Liver (tissue), 9 donors: ENCODE results near the gene SLC25A1. TPM values are rescaled to one million over a fixed set of nuclear protein-coding genes. Genes with fewer than 3 reads are reported as not detected.
A peak's percentile ranks its signal among the peaks of the same experiment; 100 is the strongest.

Experiments
- DNase-seq: peaks from one replicate; pipeline ENCODE4 v3.0.0-alpha.2; 2017; ENCODE audit warnings: low spot score
- H3K27ac ChIP-seq, 2 donors: one replicate each; pipeline ENCODE4 v1.7.0; 2013; ENCODE audit warnings: inconsistent platforms in 2 of 2, low read length in 2 of 2, control low read depth in 1 of 2, low read depth in 1 of 2, mild to moderate bottlenecking in 1 of 2
- H3K27me3 ChIP-seq, 4 donors: one replicate each; pipeline versions ENCODE4 v1.6.1 to v1.7.0; 2013; ENCODE audit warnings: low read length in 3 of 4, inconsistent platforms in 1 of 4, mild to moderate bottlenecking in 1 of 4, moderate library complexity in 1 of 4; ENCODE audit not compliant: control insufficient read depth in 4 of 4, insufficient read depth in 4 of 4
- H3K36me3 ChIP-seq, 4 donors: one replicate each; pipeline versions ENCODE4 v1.6.1 to v1.7.0; 2013; ENCODE audit warnings: low read length in 3 of 4, mild to moderate bottlenecking in 3 of 4, low read depth in 1 of 4, moderate library complexity in 1 of 4; ENCODE audit not compliant: control insufficient read depth in 4 of 4, insufficient read depth in 3 of 4
- H3K4me1 ChIP-seq, 4 donors: one replicate each; pipeline versions ENCODE4 v1.6.1 to v1.7.0; 2013; ENCODE audit warnings: low read length in 3 of 4, mild to moderate bottlenecking in 3 of 4, moderate library complexity in 1 of 4; ENCODE audit not compliant: control insufficient read depth in 4 of 4, insufficient read depth in 4 of 4
- H3K4me3 ChIP-seq, 3 donors: one replicate each; pipeline versions ENCODE4 v1.6.1 to v1.7.0; 2013; ENCODE audit warnings: low read length in 3 of 3, control low read depth in 1 of 3, low read depth in 1 of 3, mild to moderate bottlenecking in 1 of 3
- H3K9ac ChIP-seq, 2 donors: one replicate each; pipeline ENCODE4 v1.7.0; 2013; ENCODE audit warnings: low read length in 2 of 2, mild to moderate bottlenecking in 2 of 2, moderate library complexity in 2 of 2, control low read depth in 1 of 2, low read depth in 1 of 2
- H3K9me3 ChIP-seq, 4 donors: one replicate each; pipeline versions ENCODE4 v1.6.1 to v1.7.0; 2013; ENCODE audit warnings: low read length in 3 of 4; ENCODE audit not compliant: control insufficient read depth in 4 of 4
- EGR1 ChIP-seq, 2 donors: IDR thresholded peaks; 2 replicates each; pipeline ENCODE4 v1.6.1; 2016 to 2018; ENCODE audit warnings: antibody characterized with exemption in 2 of 2, low read depth in 2 of 2
- FOXA1 ChIP-seq: IDR thresholded peaks from 2 replicates; pipeline ENCODE4 v1.6.1; 2016; ENCODE audit warnings: antibody characterized with exemption
- GABPA ChIP-seq, 2 donors: IDR thresholded peaks in 1 of 2; conservative IDR thresholded peaks in 1 of 2; 2 replicates each; pipeline ENCODE4 v1.6.1; 2016; ENCODE audit warnings: antibody characterized with exemption in 2 of 2, mild to moderate bottlenecking in 1 of 2, moderate library complexity in 1 of 2
- HNF4A ChIP-seq, 2 donors: conservative IDR thresholded peaks; 2 replicates each; pipeline ENCODE4 v1.6.1; 2016; ENCODE audit warnings: antibody characterized with exemption in 2 of 2, mild to moderate bottlenecking in 2 of 2
- HNF4G ChIP-seq: IDR thresholded peaks from 2 replicates; pipeline ENCODE4 v1.6.1; 2016; ENCODE audit warnings: antibody characterized with exemption
- JUND ChIP-seq, 2 donors: IDR thresholded peaks; 2 replicates each; pipeline ENCODE4 v1.6.1; 2016; ENCODE audit warnings: antibody characterized with exemption in 2 of 2
- NR2F2 ChIP-seq: IDR thresholded peaks from 2 replicates; pipeline ENCODE4 v1.6.1; 2016; ENCODE audit warnings: antibody characterized with exemption
- RAD21 ChIP-seq, 2 donors: IDR thresholded peaks; 2 replicates each; pipeline ENCODE4 v1.6.1; 2016; ENCODE audit warnings: antibody characterized with exemption in 2 of 2, mild to moderate bottlenecking in 2 of 2
- REST ChIP-seq: IDR thresholded peaks from 2 replicates; pipeline ENCODE4 v1.6.1; 2016; ENCODE audit warnings: antibody characterized with exemption, mild to moderate bottlenecking
- YY1 ChIP-seq: IDR thresholded peaks from 2 replicates; pipeline ENCODE4 v1.6.1; 2016; ENCODE audit warnings: antibody characterized with exemption, mild to moderate bottlenecking
- WGBS: extraction: QIAGEN DNeasy Blood & Tissue Kit; methylation state at CpG from one replicate; pipeline ENCODE4 v1.1.7; 2013; 5-methylcytosine and 5-hydroxymethylcytosine counted together
- polyA plus RNA-seq, 2 donors: library from polyadenylated mRNA; stranded (reverse) in 1 of 2; unstranded in 1 of 2; fragments of 200-250 nt in 1 of 2; fragments of >200 nt in 1 of 2; fragmentation: Nextera tagmentation in 1 of 2; extraction: Ambion mirVana in 1 of 2; gene quantifications; one replicate each; pipeline versions ENCODE4 v1.2.1 to v1.2.3, GENCODE V29; 2013 to 2015
- total RNA-seq, 2 donors: library from RNA; depleted of rRNA; stranded (reverse); fragments of >200 nt; gene quantifications; one replicate each; pipeline ENCODE4 v1.2.3, GENCODE V29; 2014
- TF ChIP-seq, protein P1 (sequence below): IDR thresholded peaks from 2 replicates; pipeline ENCODE4 v1.6.1; 2016; ENCODE audit warnings: antibody characterized with exemption
- TF ChIP-seq, protein P2 (sequence below): IDR thresholded peaks from 2 replicates; pipeline ENCODE4 v1.6.1; 2016; ENCODE audit warnings: antibody characterized with exemption
- TF ChIP-seq, protein P3 (sequence below): fragments of 150-350 bp; IDR thresholded peaks from 2 replicates; pipeline ENCODE4 v1.5.1; 2017; ENCODE audit warnings: improper control_type of control experiment, low read depth, low read length; ENCODE audit not compliant: missing input control
- TF ChIP-seq, protein P4 (sequence below): IDR thresholded peaks from 2 replicates; pipeline ENCODE4 v1.6.1; 2016; ENCODE audit warnings: antibody characterized with exemption
- donor health status: healthy.
- donor health status: healthy.
- donor health status: healthy.
- donor health status: healthy.
- donor health status: healthy.

SLC25A1 gene
- total and polyA plus RNA-seq, 4 donors = 59.5 to 78.3 (median 73.9) TPM

GRCh38 chr22:19176732-19177131 lies 1.8 kb downstream of the SLC25A1 start:
- no peaks in the 10 kb centered on the region for H3K27me3 ChIP-seq
- H3K27ac ChIP-seq = peak overlapping the region; percentile 65 to 90
- peak; percentile 25 for DNase-seq
- no peak overlapping the region for H3K4me3 ChIP-seq
- WGBS = 71% methylated on average over 12 of the region's 12 CpGs
- no peaks in the 10 kb centered on the region for H3K36me3 ChIP-seq
- no peaks in the 10 kb centered on the region for H3K9me3 ChIP-seq
- TF ChIP-seq JUND (IDR thresholded peaks at IDR 0.05) (no peak), GABPA (IDR thresholded peaks at IDR 0.05 in 1 of 2, conservative IDR thresholded peaks at IDR 0.05 in 1 of 2) (no peak), REST (no peak), HNF4G (no peak), NR2F2 (no peak), YY1 (no peak), RAD21 (IDR thresholded peaks at IDR 0.05) (no peak), HNF4A (conservative IDR thresholded peaks at IDR 0.05) (no peak)
- TF ChIP-seq, protein P1, sequence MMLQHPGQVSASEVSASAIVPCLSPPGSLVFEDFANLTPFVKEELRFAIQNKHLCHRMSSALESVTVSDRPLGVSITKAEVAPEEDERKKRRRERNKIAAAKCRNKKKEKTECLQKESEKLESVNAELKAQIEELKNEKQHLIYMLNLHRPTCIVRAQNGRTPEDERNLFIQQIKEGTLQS = no peak
- TF ChIP-seq, protein P2, sequence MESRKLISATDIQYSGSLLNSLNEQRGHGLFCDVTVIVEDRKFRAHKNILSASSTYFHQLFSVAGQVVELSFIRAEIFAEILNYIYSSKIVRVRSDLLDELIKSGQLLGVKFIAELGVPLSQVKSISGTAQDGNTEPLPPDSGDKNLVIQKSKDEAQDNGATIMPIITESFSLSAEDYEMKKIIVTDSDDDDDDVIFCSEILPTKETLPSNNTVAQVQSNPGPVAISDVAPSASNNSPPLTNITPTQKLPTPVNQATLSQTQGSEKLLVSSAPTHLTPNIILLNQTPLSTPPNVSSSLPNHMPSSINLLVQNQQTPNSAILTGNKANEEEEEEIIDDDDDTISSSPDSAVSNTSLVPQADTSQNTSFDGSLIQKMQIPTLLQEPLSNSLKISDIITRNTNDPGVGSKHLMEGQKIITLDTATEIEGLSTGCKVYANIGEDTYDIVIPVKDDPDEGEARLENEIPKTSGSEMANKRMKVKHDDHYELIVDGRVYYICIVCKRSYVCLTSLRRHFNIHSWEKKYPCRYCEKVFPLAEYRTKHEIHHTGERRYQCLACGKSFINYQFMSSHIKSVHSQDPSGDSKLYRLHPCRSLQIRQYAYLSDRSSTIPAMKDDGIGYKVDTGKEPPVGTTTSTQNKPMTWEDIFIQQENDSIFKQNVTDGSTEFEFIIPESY = no peak
- TF ChIP-seq, protein P3, sequence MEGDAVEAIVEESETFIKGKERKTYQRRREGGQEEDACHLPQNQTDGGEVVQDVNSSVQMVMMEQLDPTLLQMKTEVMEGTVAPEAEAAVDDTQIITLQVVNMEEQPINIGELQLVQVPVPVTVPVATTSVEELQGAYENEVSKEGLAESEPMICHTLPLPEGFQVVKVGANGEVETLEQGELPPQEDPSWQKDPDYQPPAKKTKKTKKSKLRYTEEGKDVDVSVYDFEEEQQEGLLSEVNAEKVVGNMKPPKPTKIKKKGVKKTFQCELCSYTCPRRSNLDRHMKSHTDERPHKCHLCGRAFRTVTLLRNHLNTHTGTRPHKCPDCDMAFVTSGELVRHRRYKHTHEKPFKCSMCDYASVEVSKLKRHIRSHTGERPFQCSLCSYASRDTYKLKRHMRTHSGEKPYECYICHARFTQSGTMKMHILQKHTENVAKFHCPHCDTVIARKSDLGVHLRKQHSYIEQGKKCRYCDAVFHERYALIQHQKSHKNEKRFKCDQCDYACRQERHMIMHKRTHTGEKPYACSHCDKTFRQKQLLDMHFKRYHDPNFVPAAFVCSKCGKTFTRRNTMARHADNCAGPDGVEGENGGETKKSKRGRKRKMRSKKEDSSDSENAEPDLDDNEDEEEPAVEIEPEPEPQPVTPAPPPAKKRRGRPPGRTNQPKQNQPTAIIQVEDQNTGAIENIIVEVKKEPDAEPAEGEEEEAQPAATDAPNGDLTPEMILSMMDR = no peak
- H3K4me1 ChIP-seq = peaks cover 22 to 77% (median 66%) of the 10 kb centered on the region in 4 donors
- H3K9ac ChIP-seq = no peak overlapping the region

- H3K4me3 ChIP-seq = no peak overlapping the region
- no peaks in the 10 kb centered on the region for H3K36me3 ChIP-seq
- H3K4me1 ChIP-seq = peaks cover 22 to 79% (median 66%) of the 10 kb centered on the region in 4 donors
- H3K27me3 ChIP-seq = no peaks in the 10 kb centered on the region
- TF ChIP-seq, protein P4, sequence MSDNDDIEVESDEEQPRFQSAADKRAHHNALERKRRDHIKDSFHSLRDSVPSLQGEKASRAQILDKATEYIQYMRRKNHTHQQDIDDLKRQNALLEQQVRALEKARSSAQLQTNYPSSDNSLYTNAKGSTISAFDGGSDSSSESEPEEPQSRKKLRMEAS = no peak
- TF ChIP-seq, protein P2 = no peak
- TF ChIP-seq REST = no peak
- TF ChIP-seq EGR1 (IDR thresholded peaks at IDR 0.05; ENCODE audit: low read depth in 2 of 2) = no peak
- TF ChIP-seq GABPA (IDR thresholded peaks at IDR 0.05 in 1 of 2, conservative IDR thresholded peaks at IDR 0.05 in 1 of 2) = no peak
- TF ChIP-seq, protein P3 = no peak
- TF ChIP-seq FOXA1 = no peak
- TF ChIP-seq NR2F2 = no peak
- no peaks in the 10 kb centered on the region for H3K9me3 ChIP-seq
- peak overlapping the region; percentile 65 to 75 for H3K27ac ChIP-seq
- no peak for DNase-seq
- 80% methylated on average over 12 of the region's 12 CpGs for WGBS
- H3K9ac ChIP-seq = no peak overlapping the region
These were observed 2.3 kb downstream of the SLC25A1 start for GRCh38 chr22:19176175-19176643.
